Non-pigmented ciliary epithelial cell (primary cell): Measurements from ENCODE around the gene FRY.

Experiments
- DNase-seq: peaks from one replicate; pipeline ENCODE4 v3.0.0-alpha.2; 2010; ENCODE audit warnings: low read depth

FRY gene

GRCh38 chr13:32086366-32086765 lies 54.8 kb downstream of the FRY start:
- DNase-seq, result no peak

- DNase-seq, result no peak
These were observed 55.3 kb downstream of the FRY start for GRCh38 chr13:32086791-32087441.

GRCh38 chr13:32087955-32088747 lies 56.6 kb downstream of the FRY start:
- no peak for DNase-seq

- DNase-seq, result no peak
These were observed 60.9 kb downstream of the FRY start for GRCh38 chr13:32092496-32092895.

GRCh38 chr13:32093006-32093405 lies 61.4 kb downstream of the FRY start:
- DNase-seq, result no peak

GRCh38 chr13:32098272-32098671 lies 66.7 kb downstream of the FRY start:
- no peak for DNase-seq

GRCh38 chr13:32105653-32106313 lies 74.2 kb downstream of the FRY start:
- DNase-seq, result no peak

GRCh38 chr13:32107474-32107873 lies 75.9 kb downstream of the FRY start:
- no peak for DNase-seq

- DNase-seq, result no peak
These were observed 76.4 kb downstream of the FRY start for GRCh38 chr13:32107973-32108372.

GRCh38 chr13:32113532-32113931 lies 82.0 kb downstream of the FRY start:
- no peak for DNase-seq

GRCh38 chr13:32114284-32114950 lies 82.8 kb downstream of the FRY start:
- no peak for DNase-seq

GRCh38 chr13:32115066-32115465 lies 83.5 kb downstream of the FRY start:
- no peak for DNase-seq

GRCh38 chr13:32116210-32116609 lies 84.6 kb downstream of the FRY start:
- no peak for DNase-seq

GRCh38 chr13:32117001-32117400 lies 85.4 kb downstream of the FRY start:
- no peak for DNase-seq

GRCh38 chr13:32117701-32118100 lies 86.1 kb downstream of the FRY start:
- DNase-seq, result no peak

- DNase-seq, result no peak
These were observed 89.7 kb downstream of the FRY start for GRCh38 chr13:32121316-32121715.

- no peak for DNase-seq
These were observed 93.2 kb downstream of the FRY start for GRCh38 chr13:32124743-32125142.

GRCh38 chr13:32125221-32125689 lies 93.7 kb downstream of the FRY start:
- no peak for DNase-seq

- DNase-seq, result no peak
These were observed 94.2 kb downstream of the FRY start for GRCh38 chr13:32125751-32126150.

- DNase-seq, result no peak
These were observed 94.7 kb downstream of the FRY start for GRCh38 chr13:32126278-32126677.

- no peak for DNase-seq
These were observed 95.2 kb downstream of the FRY start for GRCh38 chr13:32126756-32127155.

- DNase-seq, result no peak
These were observed 96.1 kb downstream of the FRY start for GRCh38 chr13:32127691-32128090.
